ENCODE data around the gene ZDHHC18. TPM values are rescaled to one million over a fixed set of nuclear protein-coding genes. Genes with fewer than 3 reads are reported as not detected.

ZDHHC18 gene
- total and polyA plus RNA-seq, 2 of the 8 experiments (the other 6 are each of a cell fraction or from before 2014, with no cell fraction given): 29.7 to 49.8 TPM

DNA sequence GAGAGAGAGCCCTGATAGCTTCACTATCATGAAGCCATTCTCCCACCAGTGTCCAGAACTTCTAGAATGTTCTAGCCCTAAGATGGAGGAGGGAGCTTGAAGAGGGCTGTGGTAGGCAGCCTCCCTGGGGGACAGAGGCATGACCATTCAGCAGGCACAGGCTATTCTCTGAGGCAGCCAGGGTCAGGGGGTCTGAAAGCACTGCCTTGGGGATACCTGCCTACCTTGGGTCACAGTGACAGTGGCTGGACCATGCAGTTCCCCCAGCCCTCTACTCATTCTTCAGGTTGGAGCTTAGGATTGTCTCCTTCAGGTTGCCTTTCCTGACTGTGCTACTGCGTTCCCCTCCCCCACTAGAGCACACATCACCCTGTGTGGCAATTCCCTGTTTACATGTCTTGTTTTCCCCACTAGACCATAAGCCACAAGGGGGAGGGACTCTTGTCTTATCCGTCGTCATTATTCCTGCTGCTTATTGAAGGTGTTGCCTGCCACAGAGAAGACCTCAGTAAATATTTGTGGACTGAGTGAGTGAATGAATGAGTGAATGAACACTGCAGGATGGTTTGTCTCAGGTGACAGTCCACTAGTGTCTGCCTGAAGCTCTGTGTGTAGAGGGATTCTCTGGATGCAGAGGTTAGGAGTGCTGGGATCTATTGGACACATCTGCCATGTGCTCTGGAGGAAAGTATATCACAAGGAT is 5.2 kb downstream of the ZDHHC18 start:
- ChIA-PET CTCF (ENCODE audit: partially characterized antibody) (interaction anchor here (1.2 to 12.8 kb wide), 9 partner anchors 11 to 334 kb away, joined by 3 to 125 read pairs (median 4); partner anchors contain the start of gene SFN), POLR2A (ENCODE audit: partially characterized antibody) (interaction anchor here (0.8 to 1.4 kb wide), 4 partner anchors 9 to 101 kb away, joined by 3 read pairs; partner anchors contain the start of gene GPATCH3)
- Histone ChIP-seq H3K18ac (ENCODE audit: extremely low read depth, low read length) (no peak overlapping the region), H4K5ac (ENCODE audit: insufficient read length, low read depth, low read length) (no peak overlapping the region), H3K14ac (ENCODE audit: insufficient read length) (no peak overlapping the region), H2BK5ac (ENCODE audit: low read depth, low read length) (no peak overlapping the region), H2BK120ac (replicated peaks; ENCODE audit: low read depth, low read length) (no peak overlapping the region), H3K79me1 (ENCODE audit: low read depth, low read length) (peaks cover 12% of the 10 kb centered on the region), H3K4ac (replicated peaks; ENCODE audit: insufficient read length, low read depth, low read length) (no peak overlapping the region), H3K23me2 (ENCODE audit: low read depth, low read length) (peaks cover 4% of the 10 kb centered on the region; the same call in 1 of the 2 replicates), H2AK5ac (ENCODE audit: low read depth, low read length) (no peak overlapping the region), H2BK12ac (ENCODE audit: low read depth, low read length) (no peak overlapping the region), H3K4me2 (ENCODE audit: insufficient read depth in 1 of 2, low read depth in 2 of 2, low read length in 2 of 2) (no peak overlapping the region), H3K9ac (replicated peaks in 1 of 4; ENCODE audit: extremely low read depth in 1 of 4, low read depth in 3 of 4, low read length in 3 of 4) (no peak overlapping the region), H4K20me1 (replicated peaks in 1 of 2; ENCODE audit: control insufficient read depth in 1 of 2, insufficient read depth in 2 of 2, low read length in 2 of 2) (peaks cover 9 to 12% of the 10 kb centered on the region in 2 experiments), H4K91ac (replicated peaks; ENCODE audit: insufficient read length, low read length) (no peak overlapping the region), H3K27ac (ENCODE audit: low read depth, low read length) (no peak overlapping the region), H4K8ac (ENCODE audit: extremely low read depth, insufficient read depth, low read length) (no peak overlapping the region), H2AFZ (ENCODE audit: low read length) (no peak overlapping the region), H2BK15ac (ENCODE audit: low read length) (no peak overlapping the region), H3K27me3 (replicated peaks in 1 of 4; ENCODE audit: control insufficient read depth in 3 of 4, extremely low read depth in 1 of 4, insufficient read depth in 3 of 4, low read length in 3 of 4) (no peaks in the 10 kb centered on the region), H3K4me3 (ENCODE audit: extremely low read depth in 1 of 4, insufficient read depth in 2 of 4, low read depth in 3 of 4, low read length in 4 of 4) (no peak overlapping the region), H2BK20ac (ENCODE audit: low read length) (no peak overlapping the region), H3K36me3 (ENCODE audit: control insufficient read depth in 2 of 4, insufficient read depth in 4 of 4, low read length in 3 of 4) (peaks cover 0 to 21% (median 10%) of the 10 kb centered on the region in 4 experiments; a peak in 5 of 8 replicates), H3K4me1 (replicated peaks in 1 of 4; ENCODE audit: control insufficient read depth in 3 of 4, insufficient read depth in 4 of 4, low read length in 3 of 4) (peaks cover 2 to 9% (median 3%) of the 10 kb centered on the region in 4 experiments; a peak in 5 of 7 replicates), H3K9me3 (ENCODE audit: insufficient read depth in 2 of 2, low read depth in 1 of 2, low read length in 1 of 2) (no peaks in the 10 kb centered on the region), H3K79me2 (ENCODE audit: control insufficient read depth in 1 of 2, insufficient read depth in 2 of 2, low read length in 2 of 2) (peaks cover 0 to 11% of the 10 kb centered on the region in 2 experiments; a peak in 1 of 4 replicates), H3K56ac (replicated peaks; ENCODE audit: insufficient read length, low read depth, low read length) (no peak overlapping the region), H3K23ac (ENCODE audit: insufficient read length) (no peak overlapping the region)
- DNase-seq (ENCODE audit: low read depth in 1 of 2, low spot score in 2 of 2) (no peak), FAIRE-seq (no peak)
- 83% methylated on average over 3 of the region's 3 CpGs; no CpG with 5 or more reads in 1 of the 2 experiments for WGBS, 2 experiments (ENCODE audit: extremely low coverage in 1 of 2, insufficient coverage in 1 of 2, insufficient read length in 1 of 2, insufficient replicate concordance in 2 of 2, low coverage in 1 of 2, low lambda C conversion rate in 2 of 2, missing lambda C conversion rate in 1 of 2)
- TF ChIP-seq EZH2 (IDR thresholded peaks at IDR 0.05; ENCODE audit: low read depth, low read length, severe bottlenecking) (no peak), CHD1 (IDR thresholded peaks at IDR 0.05; ENCODE audit: low read depth, low read length) (no peak), SRF (IDR thresholded peaks at IDR 0.05; ENCODE audit: low read depth, low read length) (no peak), BACH1 (IDR thresholded peaks at IDR 0.05; ENCODE audit: low read length) (no peak), SP1 (IDR thresholded peaks at IDR 0.05; ENCODE audit: low read depth, low read length) (no peak), NANOG (IDR thresholded peaks at IDR 0.05; ENCODE audit: insufficient read depth, low read depth, low read length, poor library complexity, severe bottlenecking) (no peak), TCF12 (IDR thresholded peaks at IDR 0.05; ENCODE audit: low read depth, low read length) (no peak), BRCA1 (IDR thresholded peaks at IDR 0.05; ENCODE audit: low read depth, low read length) (no peak), SAP30 (IDR thresholded peaks at IDR 0.05; ENCODE audit: insufficient read depth, insufficient replicate concordance, low read length) (no peak), RXRA (IDR thresholded peaks at IDR 0.05; ENCODE audit: insufficient read depth, low read depth, low read length) (no peak), CREB1 (IDR thresholded peaks at IDR 0.05) (no peak)
- TF ChIP-seq, protein P1, sequence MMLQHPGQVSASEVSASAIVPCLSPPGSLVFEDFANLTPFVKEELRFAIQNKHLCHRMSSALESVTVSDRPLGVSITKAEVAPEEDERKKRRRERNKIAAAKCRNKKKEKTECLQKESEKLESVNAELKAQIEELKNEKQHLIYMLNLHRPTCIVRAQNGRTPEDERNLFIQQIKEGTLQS (IDR thresholded peaks at IDR 0.05; ENCODE audit: insufficient read depth, low read depth, low read length): no peak

Measured in H1 (cell line).